ENCODE measurements around the gene SPSB2.

Gene SPSB2

DNA sequence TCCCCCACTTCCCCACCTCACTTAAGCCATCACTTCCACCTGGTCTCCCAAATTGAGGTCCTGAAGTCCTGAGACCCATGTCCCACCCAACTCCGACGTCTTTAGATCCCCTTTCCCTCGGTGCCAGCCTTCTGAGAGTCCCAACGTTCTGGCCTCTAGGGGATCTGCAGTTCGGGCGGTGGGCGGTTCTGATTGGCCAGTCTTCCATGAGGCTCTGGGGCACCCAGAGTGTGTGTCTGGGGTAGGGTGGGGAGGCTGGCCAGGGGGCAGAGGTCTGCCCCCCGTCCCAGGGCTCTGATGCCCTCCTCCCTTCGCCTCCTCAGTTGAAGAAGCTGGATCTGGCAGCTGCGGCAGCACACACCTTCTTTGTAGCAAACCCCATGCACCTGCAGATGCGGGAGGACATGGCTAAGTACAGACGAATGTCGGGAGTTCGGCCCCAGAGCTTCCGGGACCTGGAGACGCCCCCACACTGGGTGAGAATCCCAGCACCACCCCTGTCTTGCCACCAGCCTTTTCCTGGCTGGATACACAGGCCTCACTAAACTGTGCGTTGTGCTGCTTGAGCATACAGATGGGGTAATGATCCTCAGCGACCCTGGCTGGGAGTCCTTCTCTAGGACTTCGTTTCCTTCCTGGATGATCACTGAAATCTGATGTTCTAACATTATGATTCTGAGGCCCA lies 43.4 kb downstream of the SPSB2 start:
- no peak for DNase-seq (ENCODE audit: low spot score)

DNA sequence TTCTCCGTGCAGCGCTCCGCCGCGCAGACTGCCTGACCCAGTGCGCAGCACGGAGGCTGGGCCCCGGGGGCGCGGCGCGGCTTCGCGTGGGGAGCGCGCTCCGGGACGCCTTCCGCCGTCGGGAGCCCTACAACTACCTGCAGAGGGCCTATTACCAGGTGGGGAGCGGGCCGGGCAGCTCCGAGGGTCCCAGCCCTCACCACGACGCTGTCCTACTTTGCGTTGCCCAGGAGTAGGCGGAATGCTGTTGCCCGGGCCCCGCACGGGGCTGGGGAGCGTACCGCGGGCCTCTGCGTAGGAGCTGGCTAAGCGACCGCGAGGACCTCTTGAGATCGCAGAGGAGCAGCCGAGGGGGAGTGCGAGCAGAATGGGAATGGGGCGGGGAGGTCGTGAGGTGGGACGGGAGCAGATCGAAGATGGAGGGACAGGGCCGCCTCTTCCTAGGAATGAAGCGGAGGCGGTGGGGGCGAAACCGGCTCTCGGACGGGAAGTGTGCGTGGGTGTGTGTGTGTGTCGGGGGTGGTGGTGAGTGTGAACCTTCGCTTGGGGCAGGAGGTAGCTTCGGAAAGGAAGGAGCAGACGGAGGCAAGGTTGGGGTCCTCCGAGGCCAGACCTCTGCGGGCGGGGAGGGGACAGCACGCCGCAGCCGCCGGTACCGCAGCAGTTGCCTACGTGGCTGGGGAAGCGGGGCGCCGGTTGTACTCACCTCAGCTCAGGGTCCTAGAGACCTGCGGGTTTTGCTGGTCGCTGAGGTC lies 44.1 kb downstream of the SPSB2 start:
- TF ChIP-seq, protein P1, sequence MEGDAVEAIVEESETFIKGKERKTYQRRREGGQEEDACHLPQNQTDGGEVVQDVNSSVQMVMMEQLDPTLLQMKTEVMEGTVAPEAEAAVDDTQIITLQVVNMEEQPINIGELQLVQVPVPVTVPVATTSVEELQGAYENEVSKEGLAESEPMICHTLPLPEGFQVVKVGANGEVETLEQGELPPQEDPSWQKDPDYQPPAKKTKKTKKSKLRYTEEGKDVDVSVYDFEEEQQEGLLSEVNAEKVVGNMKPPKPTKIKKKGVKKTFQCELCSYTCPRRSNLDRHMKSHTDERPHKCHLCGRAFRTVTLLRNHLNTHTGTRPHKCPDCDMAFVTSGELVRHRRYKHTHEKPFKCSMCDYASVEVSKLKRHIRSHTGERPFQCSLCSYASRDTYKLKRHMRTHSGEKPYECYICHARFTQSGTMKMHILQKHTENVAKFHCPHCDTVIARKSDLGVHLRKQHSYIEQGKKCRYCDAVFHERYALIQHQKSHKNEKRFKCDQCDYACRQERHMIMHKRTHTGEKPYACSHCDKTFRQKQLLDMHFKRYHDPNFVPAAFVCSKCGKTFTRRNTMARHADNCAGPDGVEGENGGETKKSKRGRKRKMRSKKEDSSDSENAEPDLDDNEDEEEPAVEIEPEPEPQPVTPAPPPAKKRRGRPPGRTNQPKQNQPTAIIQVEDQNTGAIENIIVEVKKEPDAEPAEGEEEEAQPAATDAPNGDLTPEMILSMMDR (IDR thresholded peaks at IDR 0.05; ENCODE audit: extremely low read depth, missing control alignments): no peak
- peak; percentile 68 for DNase-seq (ENCODE audit: low spot score)

More for the DNA sequence above, 43.4 kb downstream of the SPSB2 start:
- TF ChIP-seq, protein P1 (IDR thresholded peaks at IDR 0.05; ENCODE audit: extremely low read depth, missing control alignments): no peak

DNA sequence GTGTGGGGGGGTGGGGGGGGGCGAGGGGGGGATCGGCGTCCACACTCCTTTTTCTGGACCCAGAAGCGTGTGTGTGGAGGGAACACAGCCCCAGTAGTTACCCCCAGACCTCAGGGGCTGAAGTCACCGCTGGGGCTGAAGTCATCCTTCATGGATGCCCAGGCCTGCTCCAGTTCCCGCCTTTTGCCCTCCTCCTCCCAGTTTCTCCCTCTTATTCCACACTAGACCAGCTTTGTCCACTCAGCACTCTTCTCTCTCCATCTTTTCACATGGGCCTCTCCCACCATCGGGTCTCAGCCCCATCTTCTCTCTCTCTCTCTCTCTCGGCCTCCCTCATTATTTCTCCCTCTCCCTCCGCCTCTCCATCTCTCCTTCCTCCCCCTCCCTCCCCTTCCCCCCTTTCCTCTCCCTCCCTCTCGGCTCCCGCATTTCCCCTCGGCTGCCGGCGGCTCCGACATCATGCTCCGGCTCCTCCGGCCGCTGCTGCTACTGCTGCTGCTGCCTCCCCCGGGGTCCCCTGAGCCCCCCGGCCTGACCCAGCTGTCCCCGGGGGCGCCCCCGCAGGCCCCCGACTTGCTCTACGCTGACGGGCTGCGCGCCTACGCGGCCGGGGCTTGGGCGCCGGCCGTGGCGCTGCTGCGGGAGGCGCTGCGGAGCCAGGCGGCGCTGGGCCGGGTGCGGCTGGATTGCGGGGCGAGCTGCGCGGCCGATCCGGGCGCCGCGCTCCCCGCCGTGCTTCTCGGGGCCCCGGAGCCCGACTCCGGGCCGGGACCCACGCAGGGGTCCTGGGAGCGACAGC lies 44.9 kb downstream of the SPSB2 start, which contains the start of gene P3H3:
TSS of gene P3H3 (plus strand) at position 426 of the 799 bp plus-strand sequence. CDS start at position 460, 34 bp downstream.
- peak; percentile 59 for DNase-seq (ENCODE audit: low spot score)
- TF ChIP-seq, protein P1 (IDR thresholded peaks at IDR 0.05; ENCODE audit: extremely low read depth, missing control alignments): no peak

DNA sequence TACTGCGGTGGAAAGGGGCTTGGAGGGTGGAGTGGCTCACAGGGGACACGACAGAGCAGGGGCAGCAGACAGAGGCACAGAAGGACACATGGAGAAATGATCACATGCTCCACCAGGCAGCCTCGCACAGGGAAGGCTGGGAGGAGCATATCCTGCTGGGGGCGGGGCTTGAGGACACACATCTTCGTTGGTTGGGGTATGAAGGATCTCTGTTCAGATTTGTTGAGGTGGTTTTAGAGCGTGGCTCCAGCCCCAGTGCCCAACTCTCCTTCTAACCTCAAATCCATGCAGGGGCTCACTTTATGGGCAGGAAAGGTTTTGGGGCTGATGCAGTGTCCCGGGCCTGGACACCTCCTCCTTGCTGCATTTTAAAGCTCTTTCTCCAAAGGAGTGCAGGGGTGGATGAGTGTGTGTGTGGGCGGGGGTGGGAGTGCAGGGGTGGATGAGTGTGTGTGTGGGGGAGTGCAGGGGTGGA lies 45.6 kb downstream of the SPSB2 start:
- DNase-seq (ENCODE audit: low spot score): peak; percentile 71
- TF ChIP-seq, protein P1 (IDR thresholded peaks at IDR 0.05; ENCODE audit: extremely low read depth, missing control alignments): no peak

DNA sequence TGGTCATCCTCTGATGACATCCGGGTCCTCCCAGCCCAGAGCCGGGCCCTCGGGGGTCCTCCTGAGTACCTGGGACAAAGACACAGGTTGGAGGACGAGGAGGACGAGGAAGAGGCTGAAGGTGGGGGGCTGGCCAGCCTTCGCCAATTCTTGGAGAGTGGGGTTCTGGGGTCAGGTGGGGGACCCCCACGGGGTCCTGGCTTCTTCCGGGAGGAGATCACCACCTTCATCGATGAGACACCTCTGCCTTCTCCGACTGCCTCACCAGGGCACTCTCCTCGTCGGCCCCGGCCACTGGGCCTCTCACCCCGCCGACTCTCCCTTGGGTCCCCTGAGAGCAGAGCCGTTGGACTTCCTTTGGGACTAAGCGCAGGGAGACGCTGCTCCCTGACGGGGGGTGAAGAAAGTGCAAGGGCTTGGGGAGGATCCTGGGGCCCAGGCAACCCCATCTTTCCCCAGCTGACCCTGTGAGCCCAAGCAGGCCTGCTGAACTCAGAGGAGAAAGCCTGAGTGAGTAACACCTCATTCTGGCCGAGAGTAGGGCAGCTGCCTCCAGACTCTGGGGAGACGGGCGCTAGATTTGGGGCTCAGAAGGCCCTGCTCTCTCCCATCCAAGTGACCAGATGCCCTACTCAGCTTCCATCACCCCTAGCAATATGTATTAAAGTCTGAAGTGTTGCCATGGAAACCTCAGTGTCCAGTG lies 46.2 kb downstream of the SPSB2 start:
- no peak for DNase-seq (ENCODE audit: low spot score)
- TF ChIP-seq, protein P1 (IDR thresholded peaks at IDR 0.05; ENCODE audit: extremely low read depth, missing control alignments): no peak

DNA sequence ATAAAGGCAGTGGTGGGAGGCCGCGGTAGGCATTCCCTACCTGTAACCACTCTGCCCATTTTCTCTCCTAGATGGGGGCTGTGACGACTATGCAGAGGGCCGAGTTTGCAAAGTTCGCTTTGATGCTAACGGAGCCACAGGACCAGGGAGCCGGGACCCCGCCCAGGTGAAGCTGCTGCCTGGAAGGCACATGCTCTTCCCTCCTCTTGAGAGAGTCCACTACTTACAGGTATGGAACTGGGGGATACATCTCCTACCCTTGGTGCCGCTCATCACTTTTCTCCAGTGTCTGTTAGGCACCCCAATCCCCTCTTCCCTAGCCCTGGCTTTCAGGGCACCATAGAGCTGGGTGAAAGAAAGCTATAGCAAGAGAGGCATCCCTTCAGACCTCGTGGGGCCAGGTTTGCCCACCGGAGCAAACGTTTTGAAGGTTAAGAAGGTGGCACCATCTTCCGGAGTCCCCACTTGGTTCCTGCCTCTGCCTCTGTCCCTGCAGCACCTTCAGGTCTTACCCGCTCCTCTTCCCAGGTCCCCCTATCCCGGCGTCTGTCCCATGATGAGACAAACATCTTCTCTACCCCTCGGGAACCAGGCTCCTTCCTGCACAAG lies 46.9 kb downstream of the SPSB2 start:
- no peak for DNase-seq (ENCODE audit: low spot score)
- TF ChIP-seq, protein P1 (IDR thresholded peaks at IDR 0.05; ENCODE audit: extremely low read depth, missing control alignments): no peak
